H9 (cell line): ENCODE data around the gene LPGAT1. TPM values are rescaled to one million over a fixed set of nuclear protein-coding genes. Genes with fewer than 3 reads are reported as not detected.
"Not testable (repeated sequence)": the region's sequence is repeated elsewhere in the genome, so short reads cannot be mapped to it uniquely, and the experiment has no call there.

Experiments
- DNase-seq: peaks from one replicate; pipeline ENCODE4 v3.0.0-alpha.2; 2017
- H2AFZ ChIP-seq: one replicate; pipeline ENCODE4 v1.6.1; 2013; ENCODE audit warnings: mild to moderate bottlenecking, low read length, control low read depth, moderate library complexity
- H2AK5ac ChIP-seq: 2 replicates; pipeline ENCODE4 v1.6.1; 2013; ENCODE audit warnings: low read length, control low read depth, mixed read lengths; ENCODE audit not compliant: insufficient read length
- H2BK120ac ChIP-seq: one replicate; pipeline ENCODE4 v1.6.1; 2013; ENCODE audit warnings: low read depth, mild to moderate bottlenecking, low read length, control low read depth, inconsistent platforms; ENCODE audit not compliant: poor library complexity, severe bottlenecking
- H2BK12ac ChIP-seq: 2 replicates; pipeline ENCODE4 v1.6.1; 2013; ENCODE audit warnings: low read length, control low read depth, mixed read lengths, low read depth; ENCODE audit not compliant: insufficient read length
- H2BK15ac ChIP-seq: 2 replicates; pipeline ENCODE4 v1.6.1; 2013; ENCODE audit warnings: low read depth, low read length, control low read depth
- H2BK20ac ChIP-seq: one replicate; pipeline ENCODE4 v1.6.1; 2013; ENCODE audit warnings: low read depth, mild to moderate bottlenecking, low read length, control low read depth, inconsistent platforms; ENCODE audit not compliant: poor library complexity, severe bottlenecking
- H2BK5ac ChIP-seq: 2 replicates; pipeline ENCODE4 v1.6.1; 2013; ENCODE audit warnings: low read length, control low read depth, mixed read lengths; ENCODE audit not compliant: insufficient read length
- H3K14ac ChIP-seq: 2 replicates; pipeline ENCODE4 v1.6.1; 2013; ENCODE audit warnings: low read length, control low read depth; ENCODE audit not compliant: insufficient read depth
- H3K18ac ChIP-seq: 2 replicates; pipeline ENCODE4 v1.6.1; 2013; ENCODE audit warnings: low read depth, mild to moderate bottlenecking, mixed read lengths, low read length, control low read depth; ENCODE audit not compliant: insufficient read length
- H3K23ac ChIP-seq: 2 replicates; pipeline ENCODE4 v1.6.1; 2013; ENCODE audit warnings: low read length, control low read depth, mixed read lengths, low read depth; ENCODE audit not compliant: insufficient read length
- H3K23me2 ChIP-seq: 2 replicates; pipeline ENCODE4 v1.6.1; 2013; ENCODE audit warnings: low read depth, mild to moderate bottlenecking, mixed read lengths, low read length, control low read depth; ENCODE audit not compliant: insufficient read length, poor library complexity, severe bottlenecking
- H3K27ac ChIP-seq: 2 replicates; pipeline ENCODE4 v1.5.1; 2013; ENCODE audit warnings: low read length, control low read depth, mixed read lengths, low read depth; ENCODE audit not compliant: insufficient read length
- H3K27me3 ChIP-seq: 2 replicates; pipeline ENCODE4 v1.6.1; 2013; ENCODE audit warnings: low read length, control low read depth, inconsistent platforms; ENCODE audit not compliant: insufficient read depth
- H3K4ac ChIP-seq: 2 replicates; pipeline ENCODE4 v1.6.1; 2013; ENCODE audit warnings: low read depth, mild to moderate bottlenecking, control low read depth, inconsistent platforms, low read length, moderate library complexity
- H3K4me1 ChIP-seq: 2 replicates; pipeline ENCODE4 v1.6.1; 2013; ENCODE audit warnings: low read length, control low read depth, inconsistent platforms; ENCODE audit not compliant: insufficient read depth
- H3K4me2 ChIP-seq: 2 replicates; pipeline ENCODE4 v1.6.1; 2013; ENCODE audit warnings: low read length, control low read depth, mixed read lengths; ENCODE audit not compliant: insufficient read length, insufficient read depth
- H3K56ac ChIP-seq: 2 replicates; pipeline ENCODE4 v1.6.1; 2013; ENCODE audit warnings: low read depth, mild to moderate bottlenecking, mixed read lengths, low read length, control low read depth; ENCODE audit not compliant: insufficient read length
- H3K79me1 ChIP-seq: 2 replicates; pipeline ENCODE4 v1.6.1; 2013; ENCODE audit warnings: low read depth, mild to moderate bottlenecking, moderate library complexity, low read length, control low read depth, inconsistent platforms; ENCODE audit not compliant: insufficient read depth, poor library complexity, severe bottlenecking
- H3K79me2 ChIP-seq: 2 replicates; pipeline ENCODE4 v1.6.1; 2013; ENCODE audit warnings: low read length, control low read depth, inconsistent platforms; ENCODE audit not compliant: insufficient read depth
- H3K9ac ChIP-seq: 2 replicates; pipeline ENCODE4 v1.6.1; 2013; ENCODE audit warnings: low read length, control low read depth, mixed read lengths; ENCODE audit not compliant: insufficient read length; ENCODE audit errors: extremely low read depth
- H3K9me3 ChIP-seq: one replicate; pipeline ENCODE4 v1.6.1; 2013; ENCODE audit warnings: low read depth, low read length, inconsistent platforms; ENCODE audit not compliant: control insufficient read depth
- H3T11ph ChIP-seq: one replicate; pipeline ENCODE4 v1.6.1; 2013; ENCODE audit warnings: mild to moderate bottlenecking, low read length, control low read depth, inconsistent platforms
- H4K20me1 ChIP-seq: one replicate; pipeline ENCODE4 v1.6.1; 2013; ENCODE audit not compliant: control insufficient read depth, insufficient read length, insufficient read depth
- H4K5ac ChIP-seq: 2 replicates; pipeline ENCODE4 v1.6.1; 2013; ENCODE audit warnings: low read depth, mild to moderate bottlenecking, mixed read lengths, low read length, control low read depth; ENCODE audit not compliant: insufficient read length
- H4K8ac ChIP-seq: replicated peaks from 2 replicates; pipeline ENCODE4 v1.6.1; 2013; ENCODE audit warnings: low read length, control low read depth, mixed read lengths, low read depth; ENCODE audit not compliant: insufficient read length
- H4K91ac ChIP-seq: 2 replicates; pipeline ENCODE4 v1.6.1; 2013; ENCODE audit warnings: low read depth, mild to moderate bottlenecking, moderate library complexity, mixed read lengths, low read length, control low read depth; ENCODE audit not compliant: insufficient read length
- H3K27ac Mint-ChIP-seq, 3 experiments: 2 replicates in 2 of 3; 3 replicates in 1 of 3; pipeline ENCODE4 v1.8.0; 2020 to 2021; ENCODE audit warnings: mixed read lengths in 3 of 3, mild to moderate bottlenecking in 1 of 3, moderate library complexity in 1 of 3
- H3K27me3 Mint-ChIP-seq: 2 replicates; pipeline ENCODE4 v1.8.0; 2021; ENCODE audit warnings: low read depth, mild to moderate bottlenecking, moderate library complexity, mixed read lengths
- H3K36me3 Mint-ChIP-seq, 3 experiments: 2 replicates in 2 of 3; 3 replicates in 1 of 3; pipeline ENCODE4 v1.8.0; 2020 to 2021; ENCODE audit warnings: low read depth in 3 of 3, mixed read lengths in 3 of 3; ENCODE audit not compliant: insufficient read depth in 1 of 3
- H3K4me1 Mint-ChIP-seq, 2 experiments: 2 replicates each; pipeline ENCODE4 v1.8.0; 2020; ENCODE audit warnings: mixed read lengths in 2 of 2
- H3K4me3 Mint-ChIP-seq, 2 experiments: 2 replicates in 1 of 2; 3 replicates in 1 of 2; pipeline ENCODE4 v1.8.0; 2020 to 2021; ENCODE audit warnings: mild to moderate bottlenecking in 2 of 2, mixed read lengths in 2 of 2, moderate library complexity in 1 of 2
- H3K9me3 Mint-ChIP-seq, 2 experiments: 2 replicates in 1 of 2; 3 replicates in 1 of 2; pipeline ENCODE4 v1.8.0; 2020; ENCODE audit warnings: mild to moderate bottlenecking in 2 of 2, mixed read lengths in 2 of 2, moderate library complexity in 1 of 2
- CTCF ChIP-seq: fragments of 200-600 bp; sonication (generic); conservative IDR thresholded peaks from 3 replicates; pipeline ENCODE4 v1.8.0; 2021; ENCODE audit warnings: antibody characterized with exemption, mild to moderate bottlenecking
- WGBS: extraction: QIAGEN DNeasy Blood & Tissue Kit; methylation state at CpG from one replicate; pipeline ENCODE4 v1.1.7; 2013; ENCODE audit warnings: missing lambda C conversion rate, low lambda C conversion rate, mixed read lengths; ENCODE audit not compliant: insufficient read length; ENCODE audit errors: extremely low coverage; 5-methylcytosine and 5-hydroxymethylcytosine counted together
- total RNA-seq: library from RNA; stranded (reverse); gene quantifications from 2 replicates; pipeline ENCODE4 v1.2.1, GENCODE V29; 2021

LPGAT1 gene
- total RNA-seq, 1 experiment from 2014 or later = 12.2 TPM

GRCh38 chr1:211722277-211723175 lies 108.0 kb downstream of the LPGAT1 start:
- no peak overlapping the region for H2AK5ac ChIP-seq
- no peak overlapping the region for H2BK120ac ChIP-seq
- H2BK15ac ChIP-seq = no peak overlapping the region
- H3K27ac ChIP-seq = no peak overlapping the region
- no peak overlapping the region for H4K5ac ChIP-seq
- no peak overlapping the region for H3K14ac ChIP-seq
- DNase-seq = no peak
- no peaks in the 10 kb centered on the region for H3K9me3 ChIP-seq
- H3K4me2 ChIP-seq = no peak overlapping the region
- H2AFZ ChIP-seq = no peak overlapping the region
- no peak overlapping the region for H4K8ac ChIP-seq
- H4K91ac ChIP-seq = no peak overlapping the region
- Mint-ChIP-seq H3K36me3 (no peaks in the 10 kb centered on the region), H3K9me3 (no peaks in the 10 kb centered on the region), H3K4me1 (no peaks in the 10 kb centered on the region), H3K27ac (no peak overlapping the region), H3K4me3 (no peak overlapping the region), H3K27me3 (peaks cover 2% of the 10 kb centered on the region; the same call in 1 of the 2 replicates)
- no peak overlapping the region for H3K18ac ChIP-seq
- no peak overlapping the region for H3K9ac ChIP-seq
- no peaks in the 10 kb centered on the region for H3K79me2 ChIP-seq
- no peaks in the 10 kb centered on the region for H3K23me2 ChIP-seq
- H3K4ac ChIP-seq = no peak overlapping the region
- no peak overlapping the region for H3K56ac ChIP-seq
- no CpG with 5 or more reads among the region's 6 CpGs for WGBS
- no peaks in the 10 kb centered on the region for H3K27me3 ChIP-seq
- no peak overlapping the region for H3K23ac ChIP-seq
- no peaks in the 10 kb centered on the region for H4K20me1 ChIP-seq
- no peak overlapping the region for H3T11ph ChIP-seq
- H3K4me1 ChIP-seq = no peaks in the 10 kb centered on the region
- H3K79me1 ChIP-seq = no peaks in the 10 kb centered on the region
- no peak for TF ChIP-seq CTCF
- no peak overlapping the region for H2BK20ac ChIP-seq
- H2BK12ac ChIP-seq = no peak overlapping the region
- no peak overlapping the region for H2BK5ac ChIP-seq

GRCh38 chr1:211716555-211716954 lies 114.0 kb downstream of the LPGAT1 start:
- not testable (repeated sequence) for H3K56ac ChIP-seq, H3K27me3 Mint-ChIP-seq, H3K9me3 ChIP-seq, H2BK120ac ChIP-seq, H4K20me1 ChIP-seq, H3K14ac ChIP-seq, H2BK5ac ChIP-seq, DNase-seq, H3K9me3 Mint-ChIP-seq, H2AK5ac ChIP-seq, H4K8ac ChIP-seq, H3T11ph ChIP-seq, H3K23me2 ChIP-seq, H3K4me1 Mint-ChIP-seq, H2BK15ac ChIP-seq, H3K27me3 ChIP-seq, H3K4me2 ChIP-seq, H2BK12ac ChIP-seq, H3K4me3 Mint-ChIP-seq, H3K23ac ChIP-seq, H3K79me1 ChIP-seq, H3K4ac ChIP-seq, H3K79me2 ChIP-seq, H3K27ac ChIP-seq, H3K36me3 Mint-ChIP-seq, H3K18ac ChIP-seq, H3K9ac ChIP-seq, H4K5ac ChIP-seq, H2BK20ac ChIP-seq, H4K91ac ChIP-seq, H3K4me1 ChIP-seq, H3K27ac Mint-ChIP-seq, H2AFZ ChIP-seq
- WGBS = no CpG with 5 or more reads among the region's 4 CpGs
